Measurements from ENCODE around the gene MROH8.

The MROH8 gene

GRCh38 chr20:37161830-37162549, 17.4 kb downstream of the MROH8 start:
- Histone ChIP-seq H3K27ac (replicated peaks) (no peak overlapping the region), H3K27me3 (ENCODE audit: insufficient read depth, poor library complexity, severe bottlenecking) (peaks cover 8% of the 10 kb centered on the region), H3K4me3 (replicated peaks; ENCODE audit: insufficient read depth, low read length) (no peak overlapping the region)
- no peak for DNase-seq (ENCODE audit: low read depth in 1 of 2, low spot score in 1 of 2)
- TF ChIP-seq GABPA (IDR thresholded peaks at IDR 0.05; ENCODE audit: low read depth), result no peak
- no peak for TF ChIP-seq SPI1 (IDR thresholded peaks at IDR 0.05; ENCODE audit: borderline replicate concordance, low read depth)
- TF ChIP-seq REST (IDR thresholded peaks at IDR 0.05; ENCODE audit: insufficient replicate concordance, low read depth), result no peak
- TF ChIP-seq POLR2AphosphoS5 (IDR thresholded peaks at IDR 0.05; ENCODE audit: low read depth), result no peak
- no peak for TF ChIP-seq CTCF (IDR thresholded peaks at IDR 0.05; ENCODE audit: insufficient read depth, low read length)

- H3K27me3 ChIP-seq (ENCODE audit: insufficient read depth, poor library complexity, severe bottlenecking), result peaks cover 8% of the 10 kb centered on the region
- DNase-seq (ENCODE audit: low read depth in 1 of 2, low spot score in 1 of 2), result no peak
- TF ChIP-seq SPI1 (IDR thresholded peaks at IDR 0.05; ENCODE audit: borderline replicate concordance, low read depth) (no peak), POLR2AphosphoS5 (IDR thresholded peaks at IDR 0.05; ENCODE audit: low read depth) (no peak), GABPA (IDR thresholded peaks at IDR 0.05; ENCODE audit: low read depth) (no peak), CTCF (IDR thresholded peaks at IDR 0.05; ENCODE audit: insufficient read depth, low read length) (no peak), REST (IDR thresholded peaks at IDR 0.05; ENCODE audit: insufficient replicate concordance, low read depth) (no peak)
- H3K4me3 ChIP-seq (replicated peaks; ENCODE audit: insufficient read depth, low read length), result no peak overlapping the region
- no peak overlapping the region for H3K27ac ChIP-seq (replicated peaks)
Observed at GRCh38 chr20:37160683-37161082, 18.7 kb downstream of the MROH8 start.

GRCh38 chr20:37158248-37158647, 21.1 kb downstream of the MROH8 start:
- no peak for TF ChIP-seq POLR2AphosphoS5 (IDR thresholded peaks at IDR 0.05; ENCODE audit: low read depth)
- no peak for TF ChIP-seq CTCF (IDR thresholded peaks at IDR 0.05; ENCODE audit: insufficient read depth, low read length)
- TF ChIP-seq GABPA (IDR thresholded peaks at IDR 0.05; ENCODE audit: low read depth), result no peak
- no peak for TF ChIP-seq SPI1 (IDR thresholded peaks at IDR 0.05; ENCODE audit: borderline replicate concordance, low read depth)
- no peak for TF ChIP-seq REST (IDR thresholded peaks at IDR 0.05; ENCODE audit: insufficient replicate concordance, low read depth)
- H3K27ac ChIP-seq (replicated peaks), result no peak overlapping the region
- DNase-seq (ENCODE audit: low read depth in 1 of 2, low spot score in 1 of 2), result no peak
- no peak overlapping the region for H3K4me3 ChIP-seq (replicated peaks; ENCODE audit: insufficient read depth, low read length)
- peaks cover 8% of the 10 kb centered on the region for H3K27me3 ChIP-seq (ENCODE audit: insufficient read depth, poor library complexity, severe bottlenecking)

All from HL-60 (cell line).